ENCODE results near the gene AFP. TPM values are rescaled to one million over a fixed set of nuclear protein-coding genes. Genes with fewer than 3 reads are reported as not detected.

AFP gene
- total and polyA plus RNA-seq, 2 of the 4 experiments (the other 2 are of a cell fraction), result 0.87 to 1.3 TPM

DNA sequence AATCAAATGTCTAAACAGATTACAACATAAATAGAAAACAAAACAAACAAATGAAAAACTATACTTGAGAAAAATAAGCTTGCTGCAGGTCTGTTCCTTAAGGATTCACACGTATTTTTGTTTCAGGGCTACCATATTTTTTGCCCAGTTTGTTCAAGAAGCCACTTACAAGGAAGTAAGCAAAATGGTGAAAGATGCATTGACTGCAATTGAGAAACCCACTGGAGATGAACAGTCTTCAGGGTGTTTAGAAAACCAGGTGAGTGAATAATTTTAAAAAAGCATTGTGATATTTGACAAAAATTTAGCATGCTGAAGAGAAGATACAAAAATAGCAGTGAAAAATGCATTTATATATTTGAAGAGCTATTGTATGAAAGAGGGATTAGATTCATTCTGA is 2.0 kb downstream of the AFP start:
- DNase-seq (no peak), ATAC-seq (ENCODE audit: low read depth) (no peak)
- no peak overlapping the region for H3K27ac ChIP-seq (ENCODE audit: insufficient read depth, low read length)
- no peak overlapping the region for H3K4me3 ChIP-seq (ENCODE audit: insufficient read depth, low read depth, low read length)
- no peaks in the 10 kb centered on the region for H3K36me3 ChIP-seq (ENCODE audit: control insufficient read depth, insufficient read depth, low read length)
- intact Hi-C loops (cut with micrococcal nuclease) (no loop called here), in situ Hi-C loops (cut with MboI; ENCODE audit: low sequenced_read_pairs) (no loop called here), dilution Hi-C loops (cut with HindIII; ENCODE audit: low sequenced_read_pairs, unreplicated experiment) (no loop called here)
- H3K18ac ChIP-seq (ENCODE audit: low read depth, low read length), result no peak overlapping the region
- POLR2A ChIA-PET (ENCODE audit: unreplicated experiment), result no interaction called here
- H3K27me3 ChIP-seq (ENCODE audit: control insufficient read depth, insufficient read depth, low read length), result no peaks in the 10 kb centered on the region; the same call in 1 of the 2 replicates
- H2AFZ ChIP-seq (replicated peaks; ENCODE audit: low read length, poor library complexity), result no peak overlapping the region
- WGBS, 2 experiments (ENCODE audit: extremely low coverage in 2 of 2, insufficient read length in 1 of 2), result no CpG with 5 or more reads among the region's 1 CpG
- H3K79me1 ChIP-seq (ENCODE audit: low read depth in 1 of 2, low read length in 2 of 2), result no peaks in the 10 kb centered on the region
- no peaks in the 10 kb centered on the region for H3K4me1 ChIP-seq (ENCODE audit: control insufficient read depth, insufficient read depth, low read length)
- H4K8ac ChIP-seq (ENCODE audit: low read depth in 2 of 2, low read length in 2 of 2), result no peak overlapping the region
- H2AK9ac ChIP-seq (replicated peaks; ENCODE audit: low read depth, low read length, poor library complexity), result no peak overlapping the region
- H3K9me3 ChIP-seq (ENCODE audit: control insufficient read depth, insufficient read depth, low read length), result no peaks in the 10 kb centered on the region
- H3K9me1 ChIP-seq (ENCODE audit: insufficient read depth, low read length), result no peaks in the 10 kb centered on the region
- H3K4me2 ChIP-seq (ENCODE audit: low read depth, low read length), result no peak overlapping the region
- H2BK15ac ChIP-seq (ENCODE audit: low read depth, low read length), result no peak overlapping the region
- no peak overlapping the region for H2BK5ac ChIP-seq (ENCODE audit: low read depth, low read length, poor library complexity, severe bottlenecking)
- no peak overlapping the region for H3K56ac ChIP-seq (ENCODE audit: extremely low read depth, insufficient read depth, low read length)
- no peak for TF ChIP-seq NFE2L2 (IDR thresholded peaks at IDR 0.05; ENCODE audit: low read depth, low read length)
- TF ChIP-seq CEBPB (IDR thresholded peaks at IDR 0.05; ENCODE audit: low read depth, low read length), result no peak
- no peak for TF ChIP-seq SMC3 (IDR thresholded peaks at IDR 0.05; ENCODE audit: low read depth, low read length)
- TF ChIP-seq, protein P1, sequence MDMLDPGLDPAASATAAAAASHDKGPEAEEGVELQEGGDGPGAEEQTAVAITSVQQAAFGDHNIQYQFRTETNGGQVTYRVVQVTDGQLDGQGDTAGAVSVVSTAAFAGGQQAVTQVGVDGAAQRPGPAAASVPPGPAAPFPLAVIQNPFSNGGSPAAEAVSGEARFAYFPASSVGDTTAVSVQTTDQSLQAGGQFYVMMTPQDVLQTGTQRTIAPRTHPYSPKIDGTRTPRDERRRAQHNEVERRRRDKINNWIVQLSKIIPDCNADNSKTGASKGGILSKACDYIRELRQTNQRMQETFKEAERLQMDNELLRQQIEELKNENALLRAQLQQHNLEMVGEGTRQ (IDR thresholded peaks at IDR 0.05; ENCODE audit: low read depth, low read length), result no peak
- no peak for TF ChIP-seq RFX5 (IDR thresholded peaks at IDR 0.05; ENCODE audit: low read depth, low read length)
- TF ChIP-seq, protein P2, sequence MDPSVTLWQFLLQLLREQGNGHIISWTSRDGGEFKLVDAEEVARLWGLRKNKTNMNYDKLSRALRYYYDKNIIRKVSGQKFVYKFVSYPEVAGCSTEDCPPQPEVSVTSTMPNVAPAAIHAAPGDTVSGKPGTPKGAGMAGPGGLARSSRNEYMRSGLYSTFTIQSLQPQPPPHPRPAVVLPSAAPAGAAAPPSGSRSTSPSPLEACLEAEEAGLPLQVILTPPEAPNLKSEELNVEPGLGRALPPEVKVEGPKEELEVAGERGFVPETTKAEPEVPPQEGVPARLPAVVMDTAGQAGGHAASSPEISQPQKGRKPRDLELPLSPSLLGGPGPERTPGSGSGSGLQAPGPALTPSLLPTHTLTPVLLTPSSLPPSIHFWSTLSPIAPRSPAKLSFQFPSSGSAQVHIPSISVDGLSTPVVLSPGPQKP (IDR thresholded peaks at IDR 0.05; ENCODE audit: borderline replicate concordance, low read depth, low read length), result no peak
- TF ChIP-seq POLR2A (IDR thresholded peaks at IDR 0.05; ENCODE audit: low read depth, low read length), result no peak
- no peak for TF ChIP-seq MAFK (IDR thresholded peaks at IDR 0.05; ENCODE audit: low read depth, low read length)
- TF ChIP-seq BHLHE40 (IDR thresholded peaks at IDR 0.05; ENCODE audit: low read depth, low read length), result no peak
- TF ChIP-seq, protein P3, sequence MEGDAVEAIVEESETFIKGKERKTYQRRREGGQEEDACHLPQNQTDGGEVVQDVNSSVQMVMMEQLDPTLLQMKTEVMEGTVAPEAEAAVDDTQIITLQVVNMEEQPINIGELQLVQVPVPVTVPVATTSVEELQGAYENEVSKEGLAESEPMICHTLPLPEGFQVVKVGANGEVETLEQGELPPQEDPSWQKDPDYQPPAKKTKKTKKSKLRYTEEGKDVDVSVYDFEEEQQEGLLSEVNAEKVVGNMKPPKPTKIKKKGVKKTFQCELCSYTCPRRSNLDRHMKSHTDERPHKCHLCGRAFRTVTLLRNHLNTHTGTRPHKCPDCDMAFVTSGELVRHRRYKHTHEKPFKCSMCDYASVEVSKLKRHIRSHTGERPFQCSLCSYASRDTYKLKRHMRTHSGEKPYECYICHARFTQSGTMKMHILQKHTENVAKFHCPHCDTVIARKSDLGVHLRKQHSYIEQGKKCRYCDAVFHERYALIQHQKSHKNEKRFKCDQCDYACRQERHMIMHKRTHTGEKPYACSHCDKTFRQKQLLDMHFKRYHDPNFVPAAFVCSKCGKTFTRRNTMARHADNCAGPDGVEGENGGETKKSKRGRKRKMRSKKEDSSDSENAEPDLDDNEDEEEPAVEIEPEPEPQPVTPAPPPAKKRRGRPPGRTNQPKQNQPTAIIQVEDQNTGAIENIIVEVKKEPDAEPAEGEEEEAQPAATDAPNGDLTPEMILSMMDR (conservative IDR thresholded peaks at IDR 0.05; ENCODE audit: low read depth, low read length), result no peak
- no peak for TF ChIP-seq RAD21 (IDR thresholded peaks at IDR 0.05; ENCODE audit: low read length)
- no peak for TF ChIP-seq MAZ (IDR thresholded peaks at IDR 0.05; ENCODE audit: borderline replicate concordance, low read depth, low read length)
- TF ChIP-seq RCOR1 (IDR thresholded peaks at IDR 0.05; ENCODE audit: insufficient replicate concordance, low read length), result no peak
- TF ChIP-seq CHD1 (IDR thresholded peaks at IDR 0.05; ENCODE audit: low read depth, low read length), result no peak
- TF ChIP-seq MXI1 (IDR thresholded peaks at IDR 0.05; ENCODE audit: borderline replicate concordance, low read depth, low read length), result no peak
- TF ChIP-seq FOS (IDR thresholded peaks at IDR 0.05; ENCODE audit: low read depth, low read length), result no peak
- no peak overlapping the region for H3K9ac ChIP-seq (ENCODE audit: low read depth, low read length)
- H2BK120ac ChIP-seq (ENCODE audit: low read depth, low read length), result no peak overlapping the region
- no peak overlapping the region for H3K23ac ChIP-seq (ENCODE audit: low read depth, low read length)
- no peak overlapping the region for H4K91ac ChIP-seq (ENCODE audit: insufficient read depth, low read depth, low read length)
- H4K20me1 ChIP-seq (ENCODE audit: insufficient read depth, low read length), result no peaks in the 10 kb centered on the region
- no peak overlapping the region for H2AK5ac ChIP-seq (ENCODE audit: low read depth, low read length)
- no peak overlapping the region for H3K14ac ChIP-seq (replicated peaks; ENCODE audit: low read depth, low read length)
- CTCF ChIA-PET, result interaction anchor here (1.0 to 1.4 kb wide), 2 partner anchors 8 to 9 kb away, joined by 3 to 5 read pairs; no protein-coding TSS in a partner anchor
- no peak overlapping the region for H4K5ac ChIP-seq (ENCODE audit: low read depth, low read length)
- H2BK20ac ChIP-seq (ENCODE audit: low read depth, low read length), result no peak overlapping the region
- no peak overlapping the region for H3K4ac ChIP-seq (ENCODE audit: low read depth, low read length)
- BruUV-seq (replicated peaks), result no TSS peak
